Activated CD8-positive, alpha-beta memory T cell treated with anti-CD3 and anti-CD28 coated beads, Interleukin-2, amount 50 U/mL, for 4 hours (primary cell): ENCODE data around the gene USO1.
"Not testable (repeated sequence)": the region's sequence is repeated elsewhere in the genome, so short reads cannot be mapped to it uniquely, and the experiment has no call there.

Experiments
- DNase-seq: peaks from one replicate; pipeline ENCODE4 v3.0.0-alpha.2; 2020

The USO1 gene

DNA sequence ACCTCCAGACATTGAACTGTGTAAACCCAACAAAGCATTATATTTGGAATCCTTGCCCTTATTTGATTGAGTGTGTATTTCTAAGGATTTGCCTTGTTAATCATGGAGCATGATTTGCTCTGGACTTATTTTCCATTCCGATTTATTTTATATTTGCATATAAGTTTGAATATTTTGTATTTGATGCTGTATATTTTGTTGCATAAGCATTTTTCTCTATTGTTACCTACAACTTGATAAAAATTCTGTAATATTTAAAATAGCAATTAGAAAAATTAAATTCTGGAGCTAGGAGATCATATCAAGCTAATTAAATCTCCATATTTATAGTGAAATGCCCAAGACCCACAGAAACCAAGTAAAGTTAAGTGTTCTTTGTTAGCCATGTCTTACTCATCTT lies 47.2 kb downstream of the USO1 start:
- DNase-seq, result no peak

DNA sequence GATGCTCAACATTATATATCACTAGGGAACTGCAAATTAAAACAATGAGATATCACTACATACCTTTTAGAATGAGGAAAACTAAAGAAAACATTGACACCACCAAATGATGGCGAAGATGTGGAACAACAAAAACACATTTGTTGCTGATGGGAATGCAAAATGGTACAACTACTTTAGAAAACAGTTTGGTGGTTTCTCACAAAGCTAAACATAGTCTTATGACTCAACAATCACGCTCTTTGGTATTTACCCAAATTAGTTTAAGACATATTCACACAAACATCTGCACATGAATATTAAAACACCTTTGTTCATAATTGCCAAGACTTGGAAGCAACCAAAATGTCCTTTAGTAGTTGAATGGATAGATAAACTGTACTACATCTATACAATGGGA lies 53.2 kb downstream of the USO1 start:
- no peak for DNase-seq

DNA sequence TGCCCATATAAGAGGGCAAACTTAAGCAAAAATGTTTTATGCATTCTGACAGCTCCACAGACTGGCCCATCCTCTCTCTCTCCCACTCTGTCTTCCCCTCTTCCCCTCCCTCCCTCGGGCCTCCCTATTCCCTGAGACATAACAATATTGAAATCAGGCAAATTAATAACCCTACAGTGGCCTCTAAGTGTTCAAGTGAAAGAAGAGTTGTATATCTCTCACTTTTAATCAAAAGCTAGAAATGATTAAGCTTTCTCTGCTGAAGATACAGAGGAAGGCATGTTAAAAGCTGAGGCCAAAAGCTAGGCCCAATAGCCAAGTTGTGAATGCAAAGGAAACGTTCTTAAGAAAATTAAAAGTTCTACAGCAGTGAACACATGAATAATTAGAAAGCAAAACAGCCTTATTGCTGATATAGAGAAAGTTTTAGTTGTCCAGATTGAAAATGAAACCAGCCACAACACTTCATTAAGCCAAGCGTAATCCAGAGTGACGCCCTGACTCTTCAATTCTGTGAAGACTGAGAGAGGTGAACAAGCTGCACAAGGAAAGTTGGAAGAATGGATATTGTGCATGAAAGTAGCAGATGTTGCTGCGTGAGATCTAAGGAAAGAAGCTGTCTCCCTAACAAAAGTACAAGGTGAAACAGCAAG lies 54.9 kb downstream of the USO1 start:
- no peak for DNase-seq

DNA sequence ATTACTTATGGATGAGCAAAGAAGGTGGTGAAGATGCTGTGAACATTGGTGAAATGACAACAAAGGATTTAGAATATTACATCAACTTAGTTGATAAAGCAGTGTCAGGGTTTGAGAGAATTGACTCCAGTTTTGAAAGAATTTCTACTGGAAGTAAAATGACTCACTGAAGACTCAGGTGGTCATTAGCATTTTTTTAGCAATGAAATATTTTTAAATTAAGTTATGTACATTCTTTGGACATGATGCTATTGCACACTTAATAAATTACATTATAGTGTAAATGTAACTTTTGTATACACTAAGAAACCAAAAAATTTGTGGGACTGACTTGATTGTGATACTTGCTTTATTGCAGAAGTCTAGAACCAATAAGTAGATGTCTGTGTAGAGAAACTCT lies 56.9 kb downstream of the USO1 start:
- DNase-seq, result no peak

DNA sequence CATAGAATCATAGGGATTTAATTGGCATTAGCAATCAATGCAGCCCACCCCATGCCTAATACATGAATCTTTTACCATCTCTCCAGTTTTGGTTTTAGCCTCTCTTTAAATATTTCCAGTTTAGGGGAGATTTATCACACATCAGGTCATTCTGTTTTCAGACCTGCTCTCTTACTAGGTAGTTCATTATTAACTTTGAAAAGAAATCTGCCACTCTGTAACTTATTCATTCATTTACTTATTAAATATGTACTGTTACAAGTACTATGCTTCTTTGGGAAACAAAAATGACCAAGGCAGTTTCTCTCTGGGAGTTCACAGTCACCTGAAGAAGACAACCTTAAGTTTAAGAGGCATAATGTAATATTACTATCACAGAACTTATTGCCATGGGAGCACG lies 62.1 kb downstream of the USO1 start:
- DNase-seq, result no peak

DNA sequence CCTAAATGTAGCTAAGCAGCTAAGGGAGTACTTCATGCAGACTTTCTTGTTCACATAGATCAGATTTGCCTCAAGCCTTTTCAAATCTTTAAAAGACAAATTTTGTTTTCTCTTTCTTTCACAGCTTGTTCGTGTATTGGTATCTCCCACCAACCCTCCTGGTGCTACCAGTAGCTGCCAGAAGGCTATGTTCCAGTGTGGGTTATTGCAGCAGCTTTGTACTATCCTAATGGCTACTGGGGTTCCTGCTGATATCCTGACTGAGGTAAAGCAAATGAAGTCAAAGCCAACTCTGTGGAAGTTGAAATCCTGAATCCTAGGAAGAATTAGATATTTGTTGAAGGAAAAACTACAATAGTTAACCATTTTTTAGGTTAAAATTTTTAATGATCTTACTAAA lies 62.6 kb downstream of the USO1 start:
- no peak for DNase-seq

DNA sequence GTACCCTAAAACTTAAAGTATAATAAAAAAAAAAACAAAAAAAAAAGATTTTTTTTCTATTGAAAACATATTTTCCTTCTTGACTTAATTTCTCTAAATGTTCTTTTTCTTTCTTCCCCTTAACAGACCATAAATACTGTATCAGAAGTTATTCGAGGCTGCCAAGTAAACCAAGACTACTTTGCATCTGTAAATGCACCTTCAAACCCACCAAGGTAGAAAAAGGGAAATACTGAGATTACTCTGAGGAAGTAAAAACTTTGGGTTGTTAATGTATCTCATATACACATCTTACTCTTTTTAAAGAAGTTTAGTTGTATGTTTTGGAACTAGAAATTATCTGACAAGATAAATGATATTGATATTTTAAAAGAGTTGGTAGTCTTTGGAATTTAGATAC lies 65.6 kb downstream of the USO1 start:
- DNase-seq, result no peak

DNA sequence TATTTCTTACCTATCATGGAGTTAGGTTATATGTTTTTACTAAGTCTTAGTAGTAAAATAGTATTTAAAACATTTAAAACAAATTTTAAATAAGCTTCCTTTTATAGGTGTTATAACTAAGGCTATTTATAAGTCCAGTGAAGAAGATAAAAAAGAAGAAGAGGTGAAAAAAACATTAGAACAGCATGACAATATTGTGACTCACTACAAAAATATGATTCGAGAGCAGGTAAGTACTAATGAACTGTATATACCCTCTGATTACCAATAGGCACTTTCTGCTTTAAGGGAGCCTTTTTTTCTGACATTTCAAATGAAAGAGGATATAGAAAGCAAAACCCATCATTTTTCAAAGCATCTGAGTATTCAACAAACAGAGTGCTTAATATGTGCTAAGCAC lies 76.6 kb downstream of the USO1 start:
- DNase-seq, result no peak

DNA sequence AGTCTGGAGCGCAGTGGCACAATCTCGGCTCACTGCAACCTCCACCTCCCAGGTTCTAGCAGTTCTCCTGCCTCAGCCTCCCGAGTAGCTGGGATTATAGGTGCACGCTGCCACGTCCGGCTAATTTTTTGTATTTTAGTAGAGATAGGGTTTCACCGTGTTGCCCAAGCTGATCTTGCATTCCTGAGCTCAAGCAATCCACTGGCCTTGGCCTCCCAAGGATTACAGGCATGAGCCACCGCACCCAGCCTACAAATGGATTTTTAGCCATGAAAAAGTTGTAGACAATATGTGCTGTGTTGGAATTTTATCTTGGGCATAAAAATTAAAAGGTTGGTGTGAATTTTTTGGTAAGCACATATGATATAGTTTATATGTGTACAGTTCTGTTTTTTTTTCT lies 81.7 kb downstream of the USO1 start:
- DNase-seq, result not testable (repeated sequence)

DNA sequence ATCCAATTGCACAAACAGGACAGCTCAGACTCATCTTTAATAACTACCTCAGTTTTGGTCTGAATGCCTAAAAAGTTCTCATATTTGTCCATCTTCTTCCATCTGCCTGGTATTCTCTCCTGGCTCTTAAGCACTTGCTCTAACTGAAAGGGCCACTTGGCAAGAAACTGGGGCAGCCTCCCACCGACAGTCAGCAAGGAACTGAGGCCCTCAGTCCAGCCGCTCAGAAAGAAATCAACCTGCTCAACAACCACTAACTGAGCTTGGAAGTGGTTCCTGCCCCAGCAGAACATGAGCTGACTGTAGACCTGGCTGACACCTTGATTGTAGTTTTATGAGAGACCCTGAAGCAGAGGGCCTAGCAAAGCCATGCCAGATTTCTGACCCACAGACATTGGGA lies 93.5 kb downstream of the USO1 start:
- DNase-seq, result no peak

DNA sequence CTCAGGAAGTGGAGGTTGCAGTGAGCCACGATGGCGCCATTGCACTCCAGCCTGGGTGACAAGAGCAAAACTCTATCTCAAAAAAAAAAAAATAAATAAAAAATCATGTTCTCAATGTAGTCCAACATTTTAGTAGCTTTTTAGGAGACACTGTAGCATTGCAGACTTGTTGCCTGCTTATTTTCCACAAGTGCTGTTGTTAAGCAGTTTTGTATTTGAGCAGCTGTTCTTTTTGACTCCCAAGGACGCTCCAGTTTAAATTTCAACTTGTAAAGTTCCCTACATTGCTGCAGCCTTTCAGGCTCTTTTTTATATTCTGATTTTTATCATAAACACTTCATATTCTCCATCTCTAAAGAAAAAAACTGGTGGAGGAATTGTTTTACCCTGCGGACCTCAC lies 94.7 kb downstream of the USO1 start:
- no peak for DNase-seq

DNA sequence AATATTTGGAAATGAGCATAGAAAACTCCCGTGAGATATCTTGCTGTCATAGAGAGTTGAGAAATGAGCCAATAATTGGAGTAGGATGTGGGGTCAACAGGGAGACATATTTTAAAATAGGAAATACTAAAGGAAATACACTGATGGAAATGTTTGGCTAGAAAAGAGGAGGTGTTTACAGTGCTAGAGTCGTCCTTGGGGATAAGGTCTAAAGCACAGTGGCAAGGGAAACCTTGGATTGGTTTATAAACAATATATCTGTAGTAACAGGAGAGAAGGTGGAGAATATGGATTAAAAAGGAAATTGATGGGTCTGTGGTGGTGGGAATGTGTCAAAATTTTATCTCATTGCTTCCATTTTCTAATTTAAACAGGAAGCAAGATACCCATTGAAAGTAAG lies 95.8 kb downstream of the USO1 start:
- DNase-seq, result no peak

DNA sequence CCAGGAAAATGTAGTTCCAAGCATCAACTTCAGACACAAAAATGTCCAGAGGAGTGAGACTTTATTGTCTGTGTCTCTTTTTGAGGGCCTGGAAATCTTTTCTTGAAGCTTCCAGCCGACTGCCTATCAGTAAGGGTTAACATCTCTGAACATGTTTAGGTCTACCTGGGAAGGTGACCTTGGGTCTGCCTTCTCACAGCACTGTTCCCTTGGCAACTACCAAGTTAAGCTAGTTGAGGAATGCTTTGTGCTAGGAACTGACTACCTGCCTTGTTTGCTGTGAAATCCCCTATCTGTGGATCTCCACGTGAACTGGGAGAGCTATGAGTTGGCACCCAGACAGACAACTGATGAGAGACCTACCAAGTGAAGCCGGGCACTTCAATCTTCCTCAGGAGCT lies 96.3 kb downstream of the USO1 start:
- DNase-seq, result no peak

DNA sequence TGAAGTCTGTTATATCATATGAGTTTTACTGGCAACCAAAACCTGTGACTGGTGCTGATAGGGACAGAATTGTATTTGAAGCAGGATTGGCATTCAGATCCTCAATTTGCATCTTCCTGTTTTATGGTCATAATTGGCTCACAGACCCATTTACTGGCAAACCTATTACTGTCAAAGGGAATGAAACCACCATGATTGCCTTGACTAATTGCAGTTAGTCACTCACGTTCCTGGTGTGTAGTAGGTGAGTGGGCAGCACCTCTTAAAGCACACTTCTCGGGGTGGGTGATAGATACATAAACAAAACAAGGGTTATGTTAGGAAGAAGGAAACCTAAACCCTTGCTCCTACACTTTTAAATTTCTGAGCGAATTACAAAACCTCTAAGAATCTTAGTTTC lies 96.8 kb downstream of the USO1 start:
- no peak for DNase-seq

DNA sequence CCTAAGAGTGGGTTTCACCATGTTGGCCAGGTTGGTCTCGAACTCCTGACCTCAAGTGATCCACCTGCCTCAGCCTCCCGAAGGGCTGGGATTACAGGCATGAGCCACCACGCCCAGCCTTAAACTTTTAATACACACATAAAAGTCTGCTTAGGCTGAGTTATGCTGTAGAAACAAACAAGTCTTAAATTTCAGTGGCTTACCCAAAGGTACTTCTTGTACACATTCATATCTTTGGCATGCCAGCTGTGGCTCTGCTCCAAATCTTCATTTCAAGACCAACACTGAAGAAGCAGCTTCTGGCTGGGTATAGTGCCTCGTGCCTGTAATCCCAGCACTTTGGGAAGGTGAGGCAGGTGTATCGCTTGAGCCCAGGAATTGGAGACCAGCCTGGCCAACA lies 97.6 kb downstream of the USO1 start:
- DNase-seq, result no peak

DNA sequence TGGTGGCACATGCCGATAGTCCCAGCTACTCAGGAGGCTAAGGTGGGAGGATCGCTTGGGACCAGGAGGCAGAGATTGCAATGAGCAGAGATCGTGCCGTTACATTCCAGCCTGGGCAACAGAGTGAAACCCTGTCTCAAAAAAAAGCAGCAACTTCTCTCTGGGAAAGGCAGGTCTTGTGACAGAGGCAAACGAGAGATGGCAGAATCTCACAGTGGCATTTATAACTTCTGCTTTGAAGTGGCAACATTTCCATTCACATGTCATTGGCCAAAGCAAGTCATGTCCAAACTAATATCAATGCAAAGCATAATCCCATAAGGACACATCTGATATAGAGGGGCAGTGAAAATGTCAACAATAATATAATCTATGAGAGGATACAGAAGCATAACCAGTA lies 98.0 kb downstream of the USO1 start:
- DNase-seq, result no peak

DNA sequence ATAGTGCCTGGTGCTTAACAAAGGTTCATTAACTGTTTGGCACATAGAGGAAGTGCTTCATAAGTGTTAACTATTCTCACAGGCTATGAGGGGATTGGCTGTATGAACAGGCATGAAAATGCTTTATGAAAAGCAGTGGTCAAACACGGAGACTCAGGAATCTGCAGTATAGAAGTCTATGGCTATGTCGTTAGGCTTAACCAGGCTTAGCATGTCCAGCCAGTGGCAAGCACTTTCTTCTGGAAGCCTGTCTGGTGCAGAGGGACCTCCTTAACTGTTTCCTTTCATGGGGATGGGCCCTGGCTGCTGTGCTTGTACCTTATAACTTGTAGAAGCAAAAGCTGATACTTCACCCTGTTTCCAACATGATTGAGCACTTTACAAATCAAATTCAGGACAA lies 99.4 kb downstream of the USO1 start:
- DNase-seq, result no peak

DNA sequence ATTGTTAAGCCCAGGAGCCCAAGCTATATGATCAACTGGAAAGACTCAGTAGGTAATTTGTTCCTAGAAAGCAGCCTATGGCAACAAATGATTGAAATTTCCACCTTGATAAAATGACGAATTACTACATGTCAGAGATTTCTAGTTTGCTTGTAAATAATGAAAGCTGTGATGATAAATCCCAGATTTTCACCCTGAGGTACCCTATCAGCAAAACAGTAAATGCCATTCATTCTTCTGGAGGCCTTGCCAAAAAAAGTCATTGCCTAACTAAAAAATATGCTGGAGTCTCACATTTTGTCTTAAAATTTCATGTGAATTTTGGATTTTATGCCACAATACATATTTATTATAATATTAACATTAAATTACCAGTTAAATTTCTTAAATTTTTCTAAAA lies 106.5 kb downstream of the USO1 start:
- DNase-seq, result no peak

DNA sequence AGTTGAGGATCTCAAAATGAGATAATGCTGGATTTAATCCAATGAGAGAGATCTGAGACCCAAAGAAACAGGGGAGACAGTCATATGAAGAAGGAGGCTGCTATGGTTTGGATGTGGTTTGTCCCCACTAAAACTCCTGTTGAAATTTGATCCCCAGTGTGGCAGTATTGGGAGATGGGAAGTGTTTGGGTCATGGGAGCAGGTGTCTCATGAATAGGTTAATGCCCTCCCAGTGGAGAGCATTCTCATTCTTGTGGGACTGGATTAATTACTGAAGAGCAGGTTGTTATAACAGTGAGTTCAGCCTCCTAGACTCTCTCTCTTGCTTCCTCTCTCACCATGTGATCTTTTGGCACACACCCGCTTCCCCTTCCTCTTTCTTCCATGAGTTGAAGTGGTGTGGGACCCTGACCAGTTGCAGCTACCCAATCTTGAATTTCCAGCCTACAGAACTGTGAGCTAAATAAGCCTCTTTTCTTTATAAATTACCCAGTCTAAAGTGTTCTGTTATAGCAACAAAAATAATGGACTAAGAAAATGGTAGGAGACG lies 107.6 kb downstream of the USO1 start:
- no peak for DNase-seq

DNA sequence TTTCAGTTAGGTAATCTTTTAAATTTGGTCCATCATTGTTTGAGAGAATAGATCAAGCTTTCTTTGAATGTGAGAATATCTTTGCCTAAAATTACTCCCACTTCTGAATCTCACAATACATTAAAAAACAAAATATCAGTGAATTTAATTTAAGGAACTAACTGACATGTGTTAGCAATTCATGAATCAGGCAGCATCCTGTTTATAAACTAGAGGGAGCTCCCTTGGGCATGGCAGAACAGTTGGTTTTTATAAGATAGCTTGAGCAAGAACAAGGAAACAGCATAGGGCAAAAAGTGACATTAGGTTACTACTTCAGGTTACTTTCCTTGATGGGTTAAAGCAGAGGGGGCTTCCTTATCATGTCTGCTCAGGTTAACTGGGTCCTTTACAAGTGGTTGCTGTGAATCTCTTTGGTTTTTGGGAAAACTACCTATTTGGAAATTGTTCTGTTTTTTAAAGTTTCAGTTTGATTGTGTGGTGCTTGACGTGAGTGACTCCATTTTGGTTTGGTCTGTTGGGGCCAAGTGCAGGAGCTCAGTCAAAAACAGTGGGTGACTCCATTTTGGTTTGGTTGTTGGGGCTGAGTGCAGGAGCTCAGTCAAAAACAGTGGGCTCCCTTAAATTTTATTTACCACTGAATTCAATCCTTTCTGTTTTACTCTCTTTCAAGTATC lies 109.9 kb downstream of the USO1 start:
- DNase-seq, result no peak

DNA sequence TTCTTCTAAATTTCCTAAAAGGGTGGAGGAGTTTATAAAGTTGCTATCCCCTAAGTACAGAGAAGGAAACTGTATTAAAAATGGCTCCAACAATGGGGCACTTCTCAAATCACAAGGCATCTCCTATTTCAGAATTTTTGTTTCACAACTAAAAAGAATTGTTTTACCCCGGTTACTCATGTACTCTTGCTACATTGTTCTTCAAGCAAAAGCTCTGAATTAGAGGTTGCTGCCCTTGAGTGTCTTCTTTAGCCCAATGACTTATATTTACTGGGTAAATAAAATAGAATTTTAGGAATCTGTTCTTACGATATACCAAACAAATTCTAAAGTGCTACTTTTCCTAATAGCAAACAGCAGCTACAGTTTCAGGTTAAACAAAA lies 110.4 kb downstream of the USO1 start:
- no peak for DNase-seq

DNA sequence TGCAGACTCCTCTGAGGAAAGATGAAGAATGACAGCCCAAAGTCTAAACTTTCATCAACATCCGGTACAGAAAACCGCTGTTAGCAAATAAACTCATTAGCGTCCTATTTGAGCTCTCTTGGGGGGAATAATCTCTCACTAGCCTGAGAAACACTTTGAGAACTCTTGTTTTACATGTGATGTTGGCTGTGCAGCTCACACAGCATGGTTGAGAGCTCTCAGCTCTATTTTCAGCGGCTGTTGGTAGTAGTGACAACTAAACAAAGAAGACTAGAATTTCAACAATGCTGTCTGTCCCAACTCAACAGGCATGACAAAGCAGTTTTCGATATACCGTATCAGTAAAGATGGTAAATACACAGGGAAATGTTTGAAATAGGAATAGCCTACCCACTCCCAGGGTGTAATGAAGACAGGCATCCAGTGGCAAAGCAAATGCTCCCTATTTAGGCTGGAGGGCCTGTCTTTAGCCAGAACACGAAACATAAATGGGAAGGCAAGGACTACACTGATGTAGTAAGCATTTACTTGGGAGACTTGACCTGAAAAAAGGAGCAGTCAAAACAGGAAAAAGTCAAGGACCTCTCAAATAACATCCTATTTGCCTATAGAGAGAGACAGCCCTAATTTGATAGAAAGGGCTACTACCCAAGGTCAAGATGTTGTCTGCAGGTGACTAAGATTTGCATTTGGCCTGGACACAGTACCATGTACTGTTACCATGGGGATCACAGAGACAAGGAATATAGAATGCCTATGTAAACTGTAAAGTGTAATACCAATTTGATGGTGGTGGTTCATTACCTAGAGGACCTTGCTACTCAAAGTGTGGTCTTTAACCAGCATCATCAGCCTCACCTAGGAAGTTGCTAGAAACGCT lies 117.5 kb downstream of the USO1 start:
- DNase-seq, result no peak

DNA sequence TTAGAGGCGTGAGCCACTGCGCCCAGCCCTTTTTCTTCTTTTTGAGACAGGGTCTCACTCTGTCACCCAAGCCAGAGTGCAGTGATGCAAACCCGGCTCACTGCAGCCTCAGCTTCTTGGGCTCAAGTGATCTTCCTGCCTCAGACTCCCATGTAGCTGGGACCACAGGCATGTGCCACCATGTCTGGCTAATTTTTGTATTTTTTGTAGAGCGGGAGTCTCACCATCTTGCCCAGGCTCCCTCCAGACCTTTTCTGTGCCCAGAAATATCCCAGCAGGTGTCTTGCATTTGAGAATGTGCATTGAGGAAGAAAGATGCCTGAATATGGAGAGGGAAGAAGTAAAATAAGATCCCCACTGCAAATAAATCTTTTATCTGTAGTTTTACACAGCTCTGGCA lies 119.2 kb downstream of the USO1 start:
- DNase-seq, result no peak

DNA sequence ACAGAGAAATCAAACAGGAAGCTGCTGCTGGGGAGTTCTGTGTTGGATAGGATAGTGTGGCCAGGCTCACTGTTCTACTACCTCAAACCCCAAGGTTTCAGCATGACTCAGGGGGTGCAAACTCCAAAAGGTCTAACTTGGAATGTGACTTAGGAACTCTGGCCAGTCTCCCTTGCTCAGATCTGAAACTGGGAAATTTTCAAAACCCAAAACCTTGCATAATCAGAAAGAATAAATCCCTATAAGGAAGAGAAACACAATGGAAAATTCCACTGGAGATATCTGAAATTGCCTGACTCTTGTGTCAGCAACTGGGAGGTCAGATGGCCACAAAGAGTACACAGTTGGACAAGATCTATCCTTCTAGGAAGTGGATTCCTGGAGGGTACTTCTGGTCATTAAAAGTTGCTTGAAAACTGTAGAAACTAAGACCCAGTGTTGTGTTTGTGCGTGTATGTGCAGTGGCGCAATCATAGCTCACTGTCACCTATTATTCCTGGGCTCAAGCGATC lies 119.8 kb downstream of the USO1 start:
- DNase-seq, result no peak
